Large intestine (tissue), 3 donors: ENCODE results near the gene PCNX2. TPM values are rescaled to one million over a fixed set of nuclear protein-coding genes. Genes with fewer than 3 reads are reported as not detected.

Experiments
- DNase-seq, 2 donors: peaks; one replicate each; pipeline versions ENCODE4 v3.0.0 to v3.0.0-alpha.2; 2013
- H3K27ac ChIP-seq: one replicate; pipeline ENCODE4 v1.5.1; 2013; ENCODE audit warnings: low read length
- H3K27me3 ChIP-seq: 2 replicates; pipeline ENCODE4 v1.6.1; 2013; ENCODE audit warnings: low read length; ENCODE audit not compliant: control insufficient read depth, insufficient read depth
- H3K36me3 ChIP-seq: 2 replicates; pipeline ENCODE4 v1.6.1; 2013; ENCODE audit warnings: low read length; ENCODE audit not compliant: control insufficient read depth, insufficient read depth
- H3K4me1 ChIP-seq: one replicate; pipeline ENCODE4 v1.6.1; 2013; ENCODE audit warnings: low read length; ENCODE audit not compliant: control insufficient read depth, insufficient read depth
- H3K4me3 ChIP-seq: one replicate; pipeline ENCODE4 v1.5.1; 2013; ENCODE audit warnings: low read length
- H3K9me3 ChIP-seq: one replicate; pipeline ENCODE4 v1.6.1; 2013; ENCODE audit warnings: mild to moderate bottlenecking, low read depth, low read length, moderate library complexity; ENCODE audit not compliant: control insufficient read depth
- WGBS: methylation state at CpG from one replicate; pipeline ENCODE4 v1.1.5; 2013; ENCODE audit warnings: low lambda C conversion rate; ENCODE audit not compliant: insufficient coverage; 5-methylcytosine and 5-hydroxymethylcytosine counted together
- polyA plus RNA-seq: library from polyadenylated mRNA; unstranded; fragments of 120-200 nt; gene quantifications from one replicate; pipeline ENCODE4 v1.2.1, GENCODE V29; 2013

The PCNX2 gene
- polyA plus RNA-seq, 1 donor: 6.9 TPM

DNA sequence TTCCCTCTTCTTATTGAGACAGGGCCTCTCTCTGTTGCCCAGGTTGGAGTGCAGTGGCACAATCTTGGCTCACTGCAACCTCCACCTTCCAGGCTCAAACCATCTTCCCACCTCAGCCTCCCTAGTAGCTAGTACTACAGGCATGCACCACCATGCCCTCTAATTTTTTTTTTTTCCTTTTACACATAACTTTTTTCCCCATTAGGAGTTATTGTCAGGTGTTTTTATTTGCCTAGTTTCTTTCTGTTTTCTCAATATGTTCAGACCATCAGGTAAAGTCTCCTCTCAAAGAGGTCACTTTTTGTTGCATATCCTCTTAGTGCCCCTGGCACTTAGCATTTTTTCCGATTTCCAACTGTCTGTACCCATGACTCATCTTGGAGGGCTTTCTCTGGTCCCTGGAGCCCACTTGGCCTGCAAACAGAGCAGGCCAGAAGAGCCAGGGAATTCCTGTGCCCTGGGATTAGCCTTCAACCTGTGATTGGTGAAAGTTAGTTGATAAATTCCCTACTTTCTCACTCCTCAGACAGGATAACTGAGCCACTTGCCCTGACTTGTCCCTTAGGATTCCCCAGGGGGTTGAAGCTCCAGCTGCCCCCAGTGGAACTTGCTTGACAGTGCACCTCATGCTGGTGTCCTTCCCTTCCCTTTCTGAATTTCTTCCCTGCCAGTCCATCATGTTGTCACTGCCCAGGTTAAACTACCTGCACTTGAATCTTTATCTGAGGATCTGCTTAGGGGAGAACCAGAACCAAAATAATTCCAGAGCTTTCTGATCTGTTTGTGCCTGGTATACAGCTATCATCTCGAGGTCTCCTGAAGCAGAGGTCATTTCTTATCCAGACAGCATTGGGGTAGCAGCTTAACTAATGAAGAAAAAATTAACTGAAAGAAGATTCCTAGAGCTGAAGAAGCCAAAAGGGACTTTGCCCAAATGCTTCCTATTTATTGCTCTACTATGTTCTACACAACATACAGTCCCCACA, 342.7 kb downstream of the PCNX2 start:
- no CpG with 5 or more reads among the region's 2 CpGs for WGBS
- peak overlapping the region; percentile 59 for H3K27ac ChIP-seq
- DNase-seq: peak; percentile 33 to 73
- peaks cover 10% of the 10 kb centered on the region for H3K36me3 ChIP-seq
- H3K9me3 ChIP-seq: peaks cover 5% of the 10 kb centered on the region
- H3K27me3 ChIP-seq: no peaks in the 10 kb centered on the region
- H3K4me3 ChIP-seq: no peak overlapping the region
- peaks cover 14% of the 10 kb centered on the region for H3K4me1 ChIP-seq

DNA sequence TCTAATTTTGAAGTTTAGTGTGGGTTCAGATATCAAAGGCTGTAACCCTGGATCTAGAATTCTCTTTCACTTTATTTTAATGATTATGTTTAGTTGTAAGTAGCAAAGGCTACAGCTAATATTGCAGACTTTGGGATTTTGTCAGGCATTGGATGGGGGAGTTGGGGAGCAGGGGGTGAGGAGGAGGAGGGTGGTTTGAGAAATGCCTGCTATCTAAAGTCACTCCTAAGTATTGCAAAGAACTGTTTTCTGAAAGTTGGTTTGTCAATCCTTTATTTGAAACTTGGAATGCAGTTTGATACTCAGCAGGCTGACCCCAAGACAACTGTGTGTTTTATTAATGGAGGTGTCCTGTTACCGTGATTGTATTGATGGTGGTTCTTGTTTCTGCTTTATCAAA, 343.9 kb downstream of the PCNX2 start:
- WGBS: no CpG with 5 or more reads among the region's 1 CpG
- H3K27me3 ChIP-seq: no peaks in the 10 kb centered on the region
- peaks cover 14% of the 10 kb centered on the region for H3K4me1 ChIP-seq
- H3K27ac ChIP-seq: no peak overlapping the region
- peaks cover 7% of the 10 kb centered on the region for H3K36me3 ChIP-seq
- H3K9me3 ChIP-seq: peaks cover 2% of the 10 kb centered on the region
- peak overlapping the region; percentile 82 for H3K4me3 ChIP-seq
- no peak for DNase-seq

DNA sequence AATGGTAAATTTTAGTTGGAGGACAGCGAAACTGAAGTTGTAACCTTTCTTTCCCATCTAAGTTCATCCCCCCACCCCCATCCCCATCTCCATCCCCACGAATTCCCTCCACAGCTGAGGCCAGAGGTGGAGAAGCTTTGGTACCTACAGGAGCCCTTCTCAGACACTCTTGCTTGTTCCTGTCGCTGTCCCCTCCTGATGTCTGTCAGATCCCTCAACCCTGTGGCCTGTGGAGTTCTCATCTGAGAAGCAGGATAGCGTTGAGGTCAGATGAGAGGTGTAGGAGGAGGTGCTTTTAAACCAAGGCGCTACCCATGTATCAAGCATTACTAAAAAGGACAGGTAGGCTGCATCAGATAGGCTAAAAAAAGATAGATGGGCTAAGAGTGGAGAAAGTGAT, 344.3 kb downstream of the PCNX2 start:
- Histone ChIP-seq H3K27ac (no peak overlapping the region), H3K27me3 (no peaks in the 10 kb centered on the region), H3K4me1 (peaks cover 14% of the 10 kb centered on the region), H3K4me3 (peak overlapping the region; percentile 82), H3K9me3 (peaks cover 2% of the 10 kb centered on the region), H3K36me3 (peaks cover 3% of the 10 kb centered on the region)
- peak in 1 of 2 donors; percentile 26 for DNase-seq
- no CpG with 5 or more reads among the region's 5 CpGs for WGBS

DNA sequence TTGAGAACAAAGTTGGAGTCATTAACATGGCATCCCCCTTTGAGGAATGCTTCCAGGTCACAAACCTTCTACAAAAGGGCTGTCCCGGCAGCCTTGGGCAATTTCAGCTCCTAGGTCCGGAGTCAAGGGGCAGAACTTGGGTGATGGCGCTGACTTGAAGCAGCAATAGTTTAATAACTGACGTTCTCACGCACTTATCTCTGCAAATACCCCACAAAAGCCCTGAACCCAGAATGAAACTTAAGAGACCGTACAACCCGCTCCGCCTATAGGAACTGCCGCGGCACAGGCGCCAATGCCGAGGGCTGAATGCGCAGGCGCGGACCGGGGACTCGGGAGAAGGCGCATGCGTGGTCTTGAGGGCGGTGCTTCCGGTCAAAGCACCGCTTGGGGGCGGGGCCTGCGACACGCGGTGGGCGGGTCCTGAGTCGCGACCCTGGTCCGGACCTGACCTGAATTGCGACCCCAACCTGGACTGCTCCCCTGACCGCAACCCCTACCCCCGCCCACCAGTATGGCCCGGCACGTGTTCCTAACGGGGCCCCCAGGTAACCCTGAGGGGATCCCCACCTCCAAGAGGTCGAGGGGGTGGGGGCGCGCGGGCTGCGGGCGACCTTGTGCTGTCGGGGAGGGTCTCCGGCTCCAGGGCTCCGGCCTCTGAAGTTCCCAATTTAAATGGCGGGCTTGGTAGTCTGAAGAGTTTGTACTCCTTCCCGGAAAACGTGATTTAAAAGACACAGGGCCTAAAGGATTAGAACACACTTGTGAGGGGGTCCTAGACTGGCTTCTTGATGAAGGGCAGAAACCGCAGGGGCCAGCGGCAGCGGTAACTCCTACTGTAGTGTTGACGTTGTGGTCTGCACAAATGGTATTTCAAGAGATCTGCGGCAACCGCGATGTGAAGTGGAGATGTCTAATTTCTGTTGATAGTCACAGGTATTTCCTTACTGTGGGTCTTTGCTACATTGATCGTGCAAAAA, 345.0 kb downstream of the PCNX2 start, which contains the start of gene NTPCR:
Gene NTPCR (plus strand): TSS at position 415 of the 980 bp plus-strand sequence. CDS start 100 bp downstream, at position 515.
- no peaks in the 10 kb centered on the region for H3K27me3 ChIP-seq
- peaks cover 14% of the 10 kb centered on the region for H3K4me1 ChIP-seq
- peaks cover 2% of the 10 kb centered on the region for H3K9me3 ChIP-seq
- H3K36me3 ChIP-seq: no peaks in the 10 kb centered on the region
- DNase-seq: peak; percentile 92 to 94
- no CpG with 5 or more reads among the region's 56 CpGs for WGBS
- peak within 1 kb of the TSS; percentile 82 for H3K4me3 ChIP-seq
- peak within 1 kb of the TSS; percentile 78 for H3K27ac ChIP-seq

DNA sequence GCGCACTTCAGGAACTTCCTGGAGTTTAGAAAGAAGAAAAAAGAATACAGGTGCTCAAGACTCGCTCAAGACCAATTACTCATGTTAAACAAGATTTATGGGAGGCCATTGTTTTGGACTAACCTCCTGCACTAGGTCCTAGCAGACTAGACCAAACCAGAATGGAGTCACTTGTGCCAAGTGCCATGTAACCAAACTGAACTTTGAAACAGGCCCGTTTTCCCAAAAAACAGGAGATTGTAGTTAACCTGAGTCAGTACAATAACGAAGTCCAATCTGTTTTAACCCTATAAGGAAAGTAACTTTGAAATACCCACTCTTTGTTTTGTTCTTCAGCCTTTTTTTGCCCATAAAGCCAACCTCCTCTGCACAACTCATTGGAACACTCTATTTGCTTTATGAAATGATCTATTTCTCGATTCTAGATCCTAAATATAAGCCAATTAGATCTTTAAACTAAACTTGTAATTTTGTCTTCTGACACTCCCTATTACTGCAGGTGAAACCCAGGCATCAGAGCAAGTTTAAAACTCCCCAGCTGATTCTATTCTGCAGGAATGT, 345.8 kb downstream of the PCNX2 start:
- whole genome bisulfite sequencing: 100% methylated on average over 1 of the region's 5 CpGs
- H3K27me3 ChIP-seq: no peaks in the 10 kb centered on the region

DNA sequence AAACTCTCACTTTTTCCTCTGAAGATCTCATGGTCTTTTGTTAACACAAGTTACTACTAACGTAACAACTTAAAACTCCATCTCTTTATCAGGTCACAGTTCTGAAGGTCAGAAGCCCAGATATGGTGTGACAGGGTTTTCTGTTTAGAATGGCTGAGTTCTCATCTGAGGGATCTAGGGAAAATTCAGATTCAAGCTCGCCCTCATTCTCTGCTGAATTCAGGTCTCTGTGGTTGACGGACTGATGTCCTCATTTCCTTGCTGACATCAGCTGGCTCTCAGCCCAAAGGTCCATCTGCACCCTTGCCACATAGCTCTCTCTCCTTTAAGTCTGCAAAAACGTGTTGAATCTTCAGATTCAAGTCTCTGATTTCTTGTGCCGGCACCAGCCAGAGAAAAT, 351.2 kb downstream of the PCNX2 start:
- no peak for DNase-seq
- no peaks in the 10 kb centered on the region for H3K4me1 ChIP-seq
- H3K4me3 ChIP-seq: no peak overlapping the region
- no peaks in the 10 kb centered on the region for H3K9me3 ChIP-seq
- H3K36me3 ChIP-seq: no peaks in the 10 kb centered on the region
- no CpG with 5 or more reads among the region's 5 CpGs for WGBS
- H3K27ac ChIP-seq: no peak overlapping the region
- H3K27me3 ChIP-seq: no peaks in the 10 kb centered on the region

More for the DNA sequence above, 345.8 kb downstream of the PCNX2 start:
- peaks cover 2% of the 10 kb centered on the region for H3K9me3 ChIP-seq
- peak overlapping the region; percentile 78 for H3K27ac ChIP-seq
- H3K4me3 ChIP-seq: peak overlapping the region; percentile 82
- H3K36me3 ChIP-seq: no peaks in the 10 kb centered on the region
- H3K4me1 ChIP-seq: peaks cover 14% of the 10 kb centered on the region
- no peak for DNase-seq

DNA sequence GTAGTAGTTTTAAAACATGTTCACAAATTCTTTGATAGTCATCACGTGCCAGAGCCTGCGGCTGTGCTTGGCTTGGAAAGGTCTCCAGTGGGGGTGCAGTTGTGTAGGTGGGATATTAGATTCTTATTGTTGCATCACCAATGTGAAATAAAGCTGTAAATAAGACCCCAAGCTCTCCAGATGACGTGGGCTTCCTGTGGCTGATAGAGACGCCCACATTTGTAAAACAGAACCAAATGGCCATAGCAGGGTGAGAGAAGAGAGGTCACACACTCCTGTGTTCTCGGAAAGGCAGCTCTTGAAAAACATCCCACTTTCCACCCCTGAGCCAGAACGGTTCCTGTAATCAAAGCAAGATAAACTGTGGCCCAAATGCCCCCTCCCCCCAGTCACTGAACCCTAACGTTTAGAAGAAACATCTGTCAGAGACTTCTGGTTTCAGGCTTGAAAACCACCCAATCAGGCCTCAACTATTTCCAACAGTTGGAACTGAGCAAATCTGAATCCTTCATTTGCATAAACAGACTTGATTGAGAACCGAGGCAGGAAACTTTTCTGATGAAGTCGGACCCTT, 351.8 kb downstream of the PCNX2 start:
- Histone ChIP-seq H3K4me1 (no peaks in the 10 kb centered on the region), H3K27ac (no peak overlapping the region), H3K4me3 (no peak overlapping the region), H3K9me3 (no peaks in the 10 kb centered on the region), H3K36me3 (no peaks in the 10 kb centered on the region), H3K27me3 (no peaks in the 10 kb centered on the region)
- 80% methylated on average over 1 of the region's 9 CpGs for WGBS
- DNase-seq: no peak

DNA sequence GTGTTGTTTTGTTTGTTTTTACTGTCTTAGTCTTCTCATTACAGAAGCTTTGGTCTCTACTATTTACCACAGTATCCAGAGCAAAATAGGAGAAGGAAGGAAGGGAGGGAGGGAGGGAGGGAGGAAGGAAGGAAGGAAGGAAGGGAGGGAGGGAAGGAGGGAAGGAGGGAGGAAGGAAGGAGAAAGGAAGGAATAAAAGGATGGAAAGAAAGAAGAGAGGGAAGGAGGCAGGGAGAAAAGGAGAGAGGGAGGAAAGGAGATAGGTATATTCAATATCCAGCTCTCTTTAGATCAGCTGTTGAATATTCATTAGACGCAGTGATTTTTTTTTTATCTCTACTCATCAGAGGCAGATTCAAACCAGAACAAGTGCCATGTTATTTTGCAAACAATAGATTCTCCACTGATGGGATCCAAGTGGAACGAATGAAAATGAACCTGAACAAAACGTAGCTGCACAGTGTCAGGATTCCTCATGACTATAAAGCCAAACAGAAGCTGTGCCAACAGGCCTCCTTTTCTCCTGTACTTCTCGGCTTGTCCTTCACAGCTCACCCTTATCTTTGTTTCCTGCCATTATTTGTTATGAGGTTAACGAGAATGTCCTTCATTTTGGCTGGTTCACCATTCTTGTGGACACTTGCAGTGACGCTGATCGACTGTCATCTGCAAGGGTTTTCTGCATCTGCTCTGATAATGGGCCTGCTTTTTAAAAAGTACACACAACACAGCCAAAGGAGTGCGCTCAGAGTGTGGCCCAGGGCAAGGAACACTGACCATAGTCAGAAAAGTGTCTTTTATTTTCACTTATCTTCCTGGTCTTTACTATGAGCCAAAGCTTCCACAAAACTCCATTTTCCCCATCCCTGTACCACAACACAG, 352.9 kb downstream of the PCNX2 start:
- no CpG with 5 or more reads among the region's 8 CpGs for WGBS
- no peaks in the 10 kb centered on the region for H3K36me3 ChIP-seq
- no peaks in the 10 kb centered on the region for H3K4me1 ChIP-seq
- no peaks in the 10 kb centered on the region for H3K27me3 ChIP-seq
- H3K9me3 ChIP-seq: no peaks in the 10 kb centered on the region
- no peak for DNase-seq
- H3K27ac ChIP-seq: no peak overlapping the region
- no peak overlapping the region for H3K4me3 ChIP-seq

DNA sequence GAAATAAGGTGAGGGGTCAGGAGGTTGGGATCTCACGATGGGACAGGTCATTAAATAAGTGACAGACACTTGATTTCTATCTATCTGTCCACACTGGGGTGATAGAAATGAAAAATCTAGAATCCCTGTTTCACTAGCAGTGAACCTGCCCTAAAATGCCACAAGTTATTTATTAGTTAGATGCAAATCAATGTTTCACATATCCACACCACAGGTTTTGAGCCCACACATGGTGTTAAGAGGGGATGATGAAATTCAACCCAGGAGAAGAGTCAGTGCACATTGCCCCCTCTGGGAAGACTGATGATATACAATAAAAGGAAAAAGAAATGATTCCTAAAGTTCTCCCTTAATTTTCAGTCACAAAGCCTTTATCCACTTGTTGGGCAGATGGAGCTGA, 355.3 kb downstream of the PCNX2 start:
- Histone ChIP-seq H3K36me3 (no peaks in the 10 kb centered on the region), H3K4me1 (no peaks in the 10 kb centered on the region), H3K27ac (no peak overlapping the region), H3K4me3 (no peak overlapping the region), H3K9me3 (no peaks in the 10 kb centered on the region), H3K27me3 (no peaks in the 10 kb centered on the region)
- DNase-seq: no peak
- no CpG with 5 or more reads among the region's 1 CpG for WGBS
